SH-SY5Y (cell line): ENCODE data around the gene EPB41.

ENCODE experiments used
- GATA2 ChIP-seq: IDR thresholded peaks from 2 replicates; pipeline ENCODE4 v1.6.1; 2011; ENCODE audit warnings: mild to moderate bottlenecking, low read depth, low read length
- GATA3 ChIP-seq: IDR thresholded peaks from 2 replicates; pipeline ENCODE4 v1.6.1; 2011; ENCODE audit warnings: low read depth, mild to moderate bottlenecking, low read length, moderate library complexity

GRCh38 chr1:28986306-28986910, 72.0 kb downstream of the EPB41 start:
- TF ChIP-seq GATA2: no peak
- TF ChIP-seq GATA3: no peak
